Measurements from ENCODE around the gene GARRE1. TPM values are rescaled to one million over a fixed set of nuclear protein-coding genes. Genes with fewer than 3 reads are reported as not detected.

The GARRE1 gene
- total RNA-seq, 1 experiment from 2014 or later = 16.9 TPM

DNA sequence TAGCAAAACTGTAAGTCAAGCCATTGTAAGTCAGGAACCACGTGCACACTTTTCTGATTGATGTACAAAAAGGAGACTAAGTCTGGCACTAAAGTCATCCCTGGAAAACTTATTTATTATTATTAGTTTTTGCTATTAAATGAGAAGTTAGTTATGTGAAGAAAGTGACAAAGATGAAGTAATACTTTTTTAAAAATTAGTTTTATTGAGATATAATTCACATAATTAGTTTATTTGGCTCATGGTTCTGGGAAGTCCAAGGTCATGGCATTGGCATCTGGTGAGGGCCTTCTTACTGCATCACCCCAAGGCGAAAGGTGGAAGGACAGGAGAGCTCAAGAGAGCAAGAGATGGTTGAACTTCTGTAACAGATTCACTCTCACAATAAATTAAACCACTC is 36.9 kb downstream of the GARRE1 start:
- H3K9me2 ChIP-seq (ENCODE audit: insufficient read depth) = no peaks in the 10 kb centered on the region
- no peak overlapping the region for H2AFZ ChIP-seq (ENCODE audit: low read depth, low read length, poor library complexity, severe bottlenecking)
- peaks cover 0 to 8% of the 10 kb centered on the region in 2 experiments; a peak in 1 of 4 replicates for H3K36me3 ChIP-seq (ENCODE audit: control insufficient read depth in 1 of 2, insufficient read depth in 2 of 2, low read length in 2 of 2)
- no peaks in the 10 kb centered on the region for H3K9me3 ChIP-seq (ENCODE audit: control insufficient read depth in 1 of 2, insufficient read depth in 1 of 2, low read depth in 1 of 2, low read length in 2 of 2)
- H3K4me1 ChIP-seq (ENCODE audit: control insufficient read depth in 1 of 2, insufficient read depth in 2 of 2, low read length in 2 of 2) = no peaks in the 10 kb centered on the region
- BruUV-seq (replicated peaks) = no TSS peak
- no peak overlapping the region for H3K4me3 ChIP-seq (replicated peaks in 1 of 2; ENCODE audit: low read depth in 1 of 2, low read length in 2 of 2)
- RAD21 ChIA-PET (ENCODE audit: low non-redundant PET in 1 of 2, low total read pairs in 2 of 2, uncharacterized antibody in 2 of 2, unreplicated experiment in 2 of 2) = no interaction called here
- no peak for DNase-seq (ENCODE audit: low read depth, low spot score)
- H3K9ac ChIP-seq (ENCODE audit: low read length) = no peak overlapping the region
- 0 out of 2 replicates have a peak, but pooled peaks cover 8% of the 10 kb centered on the region for H3K79me2 ChIP-seq (ENCODE audit: insufficient read depth, low read length)
- intact Hi-C loops (cut with micrococcal nuclease) = no loop called here
- ATAC-seq = no peak
- CTCF ChIA-PET = interaction anchor here (0.6 kb wide), 1 partner anchor 146 kb away, joined by 4 read pairs; no protein-coding TSS in a partner anchor
- H3K27me3 ChIP-seq (ENCODE audit: insufficient read depth, low read length) = no peaks in the 10 kb centered on the region
- no peaks in the 10 kb centered on the region for H4K20me1 ChIP-seq (ENCODE audit: insufficient read depth)
- TF ChIP-seq SP1 (IDR thresholded peaks at IDR 0.05; ENCODE audit: low read depth) (no peak), RAD21 (IDR thresholded peaks at IDR 0.05; ENCODE audit: low read depth) (no peak), REST (IDR thresholded peaks at IDR 0.05; ENCODE audit: low read depth) (no peak), FOSL1 (IDR thresholded peaks at IDR 0.05; ENCODE audit: low read depth) (no peak), CBX3 (IDR thresholded peaks at IDR 0.05; ENCODE audit: low read depth) (no peak), ELF1 (IDR thresholded peaks at IDR 0.05; ENCODE audit: borderline replicate concordance, low read depth) (no peak), JUND (IDR thresholded peaks at IDR 0.05) (no peak), POLR2A (IDR thresholded peaks at IDR 0.05; ENCODE audit: borderline replicate concordance, extremely low read depth, insufficient read depth, insufficient read length) (no peak), YY1 (IDR thresholded peaks at IDR 0.05; ENCODE audit: extremely low read depth, insufficient replicate concordance, low read depth, low read length) (no peak), ZNF274 (IDR thresholded peaks at IDR 0.05; ENCODE audit: low read depth, low read length) (no peak), SRF (IDR thresholded peaks at IDR 0.05; ENCODE audit: low read depth) (no peak)
- TF ChIP-seq, protein P1, sequence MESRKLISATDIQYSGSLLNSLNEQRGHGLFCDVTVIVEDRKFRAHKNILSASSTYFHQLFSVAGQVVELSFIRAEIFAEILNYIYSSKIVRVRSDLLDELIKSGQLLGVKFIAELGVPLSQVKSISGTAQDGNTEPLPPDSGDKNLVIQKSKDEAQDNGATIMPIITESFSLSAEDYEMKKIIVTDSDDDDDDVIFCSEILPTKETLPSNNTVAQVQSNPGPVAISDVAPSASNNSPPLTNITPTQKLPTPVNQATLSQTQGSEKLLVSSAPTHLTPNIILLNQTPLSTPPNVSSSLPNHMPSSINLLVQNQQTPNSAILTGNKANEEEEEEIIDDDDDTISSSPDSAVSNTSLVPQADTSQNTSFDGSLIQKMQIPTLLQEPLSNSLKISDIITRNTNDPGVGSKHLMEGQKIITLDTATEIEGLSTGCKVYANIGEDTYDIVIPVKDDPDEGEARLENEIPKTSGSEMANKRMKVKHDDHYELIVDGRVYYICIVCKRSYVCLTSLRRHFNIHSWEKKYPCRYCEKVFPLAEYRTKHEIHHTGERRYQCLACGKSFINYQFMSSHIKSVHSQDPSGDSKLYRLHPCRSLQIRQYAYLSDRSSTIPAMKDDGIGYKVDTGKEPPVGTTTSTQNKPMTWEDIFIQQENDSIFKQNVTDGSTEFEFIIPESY (IDR thresholded peaks at IDR 0.05; ENCODE audit: extremely low read depth, insufficient replicate concordance, low read length) = no peak
- TF ChIP-seq, protein P2, sequence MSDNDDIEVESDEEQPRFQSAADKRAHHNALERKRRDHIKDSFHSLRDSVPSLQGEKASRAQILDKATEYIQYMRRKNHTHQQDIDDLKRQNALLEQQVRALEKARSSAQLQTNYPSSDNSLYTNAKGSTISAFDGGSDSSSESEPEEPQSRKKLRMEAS (IDR thresholded peaks at IDR 0.05) = no peak
- H3K27ac ChIP-seq (ENCODE audit: low read depth, low read length) = no peak overlapping the region
- no peak overlapping the region for H3K4me2 ChIP-seq (ENCODE audit: low read length)
- POLR2A ChIA-PET = no interaction called here
